Measurements from ENCODE around the gene CERS6.

GRCh38 chr2:168470320-168471162, 14.5 kb downstream of the CERS6 start:
- TF ChIP-seq POLR2A (IDR thresholded peaks at IDR 0.05) (no peak), CTCF (IDR thresholded peaks at IDR 0.05) (no peak)
